ENCODE results near the gene TMEM255B.
"Not testable (repeated sequence)": the region's sequence is repeated elsewhere in the genome, so short reads cannot be mapped to it uniquely, and the experiment has no call there.

Gene TMEM255B

DNA sequence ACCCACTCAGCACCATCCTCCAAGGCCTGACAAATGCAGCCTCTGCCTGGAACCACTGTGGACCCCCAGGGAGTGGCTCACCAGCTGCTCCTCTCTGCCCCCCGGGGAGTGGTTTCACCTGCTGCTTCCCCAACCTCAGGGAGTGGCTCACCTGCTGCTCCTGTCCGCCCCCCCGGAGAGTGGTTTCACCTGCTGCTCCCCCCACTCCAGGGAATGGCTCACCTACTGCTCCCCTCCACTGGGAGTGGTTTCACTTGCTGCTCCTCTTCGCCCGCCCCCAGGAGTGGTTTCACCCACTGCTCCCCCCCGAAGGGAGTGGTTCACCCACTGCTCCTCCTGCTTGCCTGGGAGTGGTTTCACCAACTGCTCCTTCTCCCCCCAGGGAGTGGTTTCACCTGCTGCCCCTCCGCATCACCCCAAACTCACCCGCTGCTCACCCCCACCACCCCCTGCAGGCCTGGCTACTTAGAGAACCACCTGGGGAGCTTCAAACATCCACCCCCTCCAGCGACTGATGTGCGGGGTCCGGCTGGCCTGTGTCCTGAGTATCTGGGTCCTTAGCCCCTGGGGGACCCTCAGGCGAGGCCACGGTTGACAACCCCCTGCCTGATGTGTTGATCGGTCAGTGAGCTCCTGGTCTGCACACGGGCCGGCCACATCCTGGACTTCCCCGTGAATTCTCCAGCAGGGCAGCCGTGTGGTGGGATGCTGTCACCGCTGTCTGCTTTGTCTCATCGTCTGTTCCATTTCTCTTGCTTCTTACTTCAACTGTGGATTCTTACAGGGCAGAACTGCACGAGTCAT lies 14.6 kb upstream of the TMEM255B start:
- no peaks in the 10 kb centered on the region for H3K27me3 ChIP-seq (ENCODE audit: control insufficient read depth, insufficient read depth, low read length)
- no CpG with 5 or more reads among the region's 21 CpGs for WGBS (ENCODE audit: insufficient coverage, insufficient read length)

DNA sequence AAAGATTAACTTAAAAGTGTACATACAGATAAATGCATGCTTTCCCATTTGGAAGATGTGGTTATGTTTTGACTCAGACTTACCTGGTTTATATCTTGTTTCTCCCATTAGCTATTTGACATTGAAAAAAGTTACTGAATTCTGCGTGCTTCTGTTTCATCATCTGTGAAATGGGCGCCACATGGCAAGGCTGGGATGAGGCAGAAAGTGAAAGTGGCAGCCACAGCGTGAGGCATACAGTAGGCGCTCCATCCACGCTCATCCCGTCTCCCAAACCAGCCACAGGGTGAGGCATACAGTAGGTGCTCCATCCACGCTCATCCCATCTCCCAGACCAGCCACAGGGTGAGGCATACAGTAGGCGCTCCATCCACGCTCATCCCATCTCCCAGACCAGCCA lies 14.0 kb upstream of the TMEM255B start:
- no peak overlapping the region for H3K4me3 ChIP-seq (ENCODE audit: low read length)
- H3K27me3 ChIP-seq (ENCODE audit: control insufficient read depth, insufficient read depth, low read length) = no peaks in the 10 kb centered on the region
- WGBS (ENCODE audit: insufficient coverage, insufficient read length) = no CpG with 5 or more reads among the region's 9 CpGs
- H3K27ac ChIP-seq (ENCODE audit: low read length) = no peak overlapping the region
- H3K36me3 ChIP-seq (ENCODE audit: control insufficient read depth, insufficient read depth, low read length) = no peaks in the 10 kb centered on the region
- no peak for DNase-seq (ENCODE audit: low read depth, low spot score)
- no peaks in the 10 kb centered on the region for H3K9me3 ChIP-seq (ENCODE audit: control insufficient read depth, insufficient read depth, low read length)
- peaks cover 4% of the 10 kb centered on the region; the same call in 1 of the 2 replicates for H3K4me1 ChIP-seq (ENCODE audit: control insufficient read depth, insufficient read depth, low read length)

More for the DNA sequence above, 14.6 kb upstream of the TMEM255B start:
- no peak overlapping the region for H3K27ac ChIP-seq (ENCODE audit: low read length)
- H3K36me3 ChIP-seq (ENCODE audit: control insufficient read depth, insufficient read depth, low read length) = no peaks in the 10 kb centered on the region
- peaks cover 4% of the 10 kb centered on the region; the same call in 1 of the 2 replicates for H3K4me1 ChIP-seq (ENCODE audit: control insufficient read depth, insufficient read depth, low read length)
- H3K4me3 ChIP-seq (ENCODE audit: low read length) = no peak overlapping the region
- no peaks in the 10 kb centered on the region for H3K9me3 ChIP-seq (ENCODE audit: control insufficient read depth, insufficient read depth, low read length)
- no peak for DNase-seq (ENCODE audit: low read depth, low spot score)

DNA sequence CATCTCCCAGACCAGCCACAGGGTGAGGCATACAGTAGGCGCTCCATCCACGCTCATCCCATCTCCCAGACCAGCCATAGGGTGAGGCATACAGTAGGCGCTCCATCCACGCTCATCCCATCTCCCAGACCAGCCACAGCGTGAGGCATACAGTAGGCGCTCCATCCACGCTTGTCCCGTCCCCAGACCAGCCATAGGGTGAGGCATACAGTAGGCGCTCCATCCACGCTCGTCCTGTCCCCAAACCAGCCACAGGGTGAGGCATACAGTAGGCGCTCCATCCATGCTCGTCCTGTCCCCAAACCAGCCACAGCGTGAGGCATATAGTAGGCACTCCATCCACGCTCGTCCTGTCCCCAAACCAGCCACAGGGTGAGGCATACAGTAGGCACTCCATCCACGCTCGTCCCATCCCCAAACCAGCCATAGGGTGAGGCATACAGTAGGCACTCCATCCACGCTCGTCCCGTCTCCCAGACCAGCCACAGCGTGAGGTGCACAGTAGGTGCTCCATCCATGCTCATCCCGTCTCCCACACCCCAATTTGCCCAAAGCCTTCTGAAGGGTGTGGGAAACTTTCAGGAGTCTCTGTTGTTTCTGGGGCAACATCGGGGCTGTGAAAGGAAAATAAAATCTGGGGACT lies 13.4 kb upstream of the TMEM255B start:
- no CpG with 5 or more reads among the region's 24 CpGs for WGBS (ENCODE audit: insufficient coverage, insufficient read length)
- H3K4me1 ChIP-seq (ENCODE audit: control insufficient read depth, insufficient read depth, low read length); H3K9me3 ChIP-seq (ENCODE audit: control insufficient read depth, insufficient read depth, low read length); H3K36me3 ChIP-seq (ENCODE audit: control insufficient read depth, insufficient read depth, low read length); H3K4me3 ChIP-seq (ENCODE audit: low read length); DNase-seq (ENCODE audit: low read depth, low spot score); H3K27ac ChIP-seq (ENCODE audit: low read length); H3K27me3 ChIP-seq (ENCODE audit: control insufficient read depth, insufficient read depth, low read length): not testable (repeated sequence)

DNA sequence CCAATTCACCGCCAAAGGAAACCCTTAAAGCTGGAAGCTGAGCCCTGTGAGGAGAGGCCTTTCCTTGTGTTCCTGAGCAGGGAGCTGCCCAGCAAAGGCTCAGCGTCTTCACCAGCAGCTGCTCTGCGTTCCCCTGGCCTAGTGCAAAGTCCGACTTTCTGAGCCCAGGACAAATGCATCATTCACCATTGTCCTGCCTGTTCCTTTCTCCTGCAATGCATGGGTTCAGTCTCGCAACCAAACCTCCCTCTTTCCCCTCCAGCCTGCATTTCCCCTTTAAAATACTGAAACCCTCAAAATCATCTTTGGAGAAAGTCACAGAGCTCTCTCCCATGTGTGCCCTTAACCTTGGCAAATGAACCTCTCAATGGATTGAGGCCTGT lies 12.9 kb upstream of the TMEM255B start:
- no peaks in the 10 kb centered on the region for H3K9me3 ChIP-seq (ENCODE audit: control insufficient read depth, insufficient read depth, low read length)
- H3K4me3 ChIP-seq (ENCODE audit: low read length) = no peak overlapping the region
- no CpG with 5 or more reads among the region's 5 CpGs for WGBS (ENCODE audit: insufficient coverage, insufficient read length)
- H3K4me1 ChIP-seq (ENCODE audit: control insufficient read depth, insufficient read depth, low read length) = peaks cover 4% of the 10 kb centered on the region; the same call in 1 of the 2 replicates
- H3K36me3 ChIP-seq (ENCODE audit: control insufficient read depth, insufficient read depth, low read length) = no peaks in the 10 kb centered on the region
- H3K27me3 ChIP-seq (ENCODE audit: control insufficient read depth, insufficient read depth, low read length) = no peaks in the 10 kb centered on the region
- DNase-seq (ENCODE audit: low read depth, low spot score) = no peak
- no peak overlapping the region for H3K27ac ChIP-seq (ENCODE audit: low read length)

DNA sequence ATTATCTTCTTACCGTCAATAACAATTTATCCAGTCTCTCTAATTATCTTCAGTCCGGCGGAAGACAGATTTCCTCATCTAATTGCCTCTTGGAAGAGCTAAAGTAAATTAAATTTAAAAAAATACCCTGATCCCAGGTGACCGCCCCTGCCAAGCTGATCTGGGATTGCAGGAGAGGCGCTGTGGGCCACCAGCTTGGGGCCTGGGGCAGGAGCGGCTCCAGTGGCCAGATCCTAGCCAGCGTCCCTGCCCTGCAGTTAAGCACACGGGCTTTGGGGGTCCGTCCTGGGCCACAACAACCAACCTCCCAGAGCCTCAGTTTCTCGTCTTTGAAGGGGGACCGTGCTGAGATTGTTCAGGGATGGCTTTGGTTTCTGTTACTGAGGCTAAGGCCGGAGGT lies 12.4 kb upstream of the TMEM255B start:
- no peaks in the 10 kb centered on the region for H3K9me3 ChIP-seq (ENCODE audit: control insufficient read depth, insufficient read depth, low read length)
- no peak overlapping the region for H3K4me3 ChIP-seq (ENCODE audit: low read length)
- no peaks in the 10 kb centered on the region for H3K36me3 ChIP-seq (ENCODE audit: control insufficient read depth, insufficient read depth, low read length)
- no peak overlapping the region for H3K27ac ChIP-seq (ENCODE audit: low read length)
- WGBS (ENCODE audit: insufficient coverage, insufficient read length) = no CpG with 5 or more reads among the region's 12 CpGs
- peaks cover 4% of the 10 kb centered on the region; the same call in 1 of the 2 replicates for H3K4me1 ChIP-seq (ENCODE audit: control insufficient read depth, insufficient read depth, low read length)
- H3K27me3 ChIP-seq (ENCODE audit: control insufficient read depth, insufficient read depth, low read length) = no peaks in the 10 kb centered on the region
- no peak for DNase-seq (ENCODE audit: low read depth, low spot score)

DNA sequence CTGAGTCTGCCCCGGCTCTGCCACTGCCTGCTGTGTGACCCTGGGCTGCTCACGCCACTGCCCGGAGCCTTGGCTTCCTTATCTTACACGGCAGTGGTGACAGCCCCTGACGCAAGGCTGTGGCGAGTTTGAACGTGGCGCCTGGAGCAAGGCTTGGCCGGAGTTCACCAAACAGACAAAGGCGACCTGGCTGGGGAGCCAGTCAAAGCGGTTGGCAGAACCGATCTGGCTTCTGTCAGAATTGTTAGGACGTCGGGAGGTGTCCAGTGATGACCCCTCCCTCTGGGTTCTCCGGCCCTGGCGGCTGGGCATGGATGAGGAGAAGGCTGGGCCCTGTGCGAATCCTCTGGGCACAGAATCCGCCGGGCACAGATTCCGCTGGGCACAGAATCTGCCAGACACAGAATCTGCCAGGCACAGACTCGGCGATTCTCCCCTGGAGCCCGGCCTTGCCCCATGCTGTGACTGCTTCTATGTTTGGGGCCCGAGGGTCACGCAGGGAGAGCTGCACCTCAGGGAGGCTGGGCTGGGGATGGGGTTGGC lies 11.7 kb upstream of the TMEM255B start:
- Histone ChIP-seq H3K4me1 (ENCODE audit: control insufficient read depth, insufficient read depth, low read length) (no peaks in the 10 kb centered on the region), H3K27ac (ENCODE audit: low read length) (no peak overlapping the region), H3K4me3 (ENCODE audit: low read length) (no peak overlapping the region), H3K36me3 (ENCODE audit: control insufficient read depth, insufficient read depth, low read length) (no peaks in the 10 kb centered on the region), H3K27me3 (ENCODE audit: control insufficient read depth, insufficient read depth, low read length) (no peaks in the 10 kb centered on the region), H3K9me3 (ENCODE audit: control insufficient read depth, insufficient read depth, low read length) (no peaks in the 10 kb centered on the region)
- no CpG with 5 or more reads among the region's 25 CpGs for WGBS (ENCODE audit: insufficient coverage, insufficient read length)
- DNase-seq (ENCODE audit: low read depth, low spot score) = no peak

DNA sequence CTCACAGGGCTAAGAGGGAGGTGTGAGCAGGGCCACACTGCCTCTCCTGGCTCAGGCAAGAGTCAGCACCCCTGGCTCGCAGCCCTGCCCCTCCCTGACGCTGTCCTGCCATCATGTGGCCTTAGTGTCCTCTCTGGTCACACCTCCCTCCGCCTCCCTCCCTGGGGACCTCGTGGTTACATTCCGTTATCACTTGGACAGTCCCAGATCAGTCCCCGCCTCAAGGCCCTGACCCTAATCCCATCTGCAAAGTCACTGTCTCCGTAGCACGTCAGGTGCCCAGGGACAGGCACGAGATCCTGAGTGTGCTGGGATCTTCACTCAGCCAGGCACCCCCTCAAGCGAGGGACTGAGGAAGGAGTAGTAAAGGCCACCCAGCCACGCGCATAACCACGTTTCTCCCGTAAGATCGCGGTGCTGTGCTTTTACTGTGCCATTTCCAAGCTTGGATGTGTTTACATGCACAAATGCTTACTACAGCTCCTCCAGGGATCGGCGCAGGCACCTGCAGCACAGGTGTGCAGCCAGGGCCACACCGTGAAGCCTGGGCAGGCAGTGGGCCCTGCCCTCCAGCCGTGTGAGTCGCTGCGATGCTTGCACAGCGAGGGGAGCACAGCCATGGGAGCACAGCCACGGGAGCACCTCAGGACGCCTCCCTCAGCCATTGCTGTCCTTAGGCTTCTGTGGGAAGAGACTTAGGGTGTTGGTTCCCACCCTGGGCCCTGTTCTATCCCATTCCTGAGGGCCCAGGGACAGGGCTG lies 10.7 kb upstream of the TMEM255B start:
- no peaks in the 10 kb centered on the region for H3K9me3 ChIP-seq (ENCODE audit: control insufficient read depth, insufficient read depth, low read length)

DNA sequence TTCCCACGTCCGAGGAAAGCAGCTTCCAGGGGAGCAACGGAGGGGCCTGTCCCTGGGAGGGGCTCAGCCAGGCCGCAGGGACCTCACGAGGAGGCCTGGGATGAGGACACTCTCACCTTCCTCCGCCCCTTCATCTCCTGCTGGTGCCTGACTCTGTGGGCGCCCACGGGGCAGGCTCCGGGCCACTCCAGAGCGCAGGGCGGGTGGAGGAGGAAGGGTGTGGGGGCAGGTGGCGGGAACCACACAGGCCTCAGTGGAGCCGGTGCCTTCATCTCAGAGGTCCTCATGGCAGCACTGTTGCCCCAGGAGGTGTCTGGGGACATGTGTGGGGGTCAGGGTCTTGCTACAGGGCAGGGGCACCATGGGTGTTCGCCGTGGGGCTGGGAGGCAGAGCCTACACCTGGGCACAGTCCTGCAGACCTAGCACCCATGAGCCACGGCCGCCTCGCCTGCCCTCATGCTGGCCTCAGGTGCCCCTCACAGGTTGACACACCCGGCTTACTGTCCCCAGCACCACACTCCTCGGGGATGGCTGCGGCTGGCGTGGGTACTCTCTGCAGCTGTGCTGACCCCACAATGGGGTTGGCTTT lies 10.1 kb upstream of the TMEM255B start:
- no peaks in the 10 kb centered on the region for H3K4me1 ChIP-seq (ENCODE audit: control insufficient read depth, insufficient read depth, low read length)
- H3K4me3 ChIP-seq (ENCODE audit: low read length) = no peak overlapping the region
- no peaks in the 10 kb centered on the region for H3K36me3 ChIP-seq (ENCODE audit: control insufficient read depth, insufficient read depth, low read length)
- H3K9me3 ChIP-seq (ENCODE audit: control insufficient read depth, insufficient read depth, low read length) = no peaks in the 10 kb centered on the region
- no peak overlapping the region for H3K27ac ChIP-seq (ENCODE audit: low read length)
- DNase-seq (ENCODE audit: low read depth, low spot score) = no peak
- H3K27me3 ChIP-seq (ENCODE audit: control insufficient read depth, insufficient read depth, low read length) = no peaks in the 10 kb centered on the region
- WGBS (ENCODE audit: insufficient coverage, insufficient read length) = no CpG with 5 or more reads among the region's 22 CpGs

More for the DNA sequence above, 10.7 kb upstream of the TMEM255B start:
- no peak overlapping the region for H3K4me3 ChIP-seq (ENCODE audit: low read length)
- H3K27me3 ChIP-seq (ENCODE audit: control insufficient read depth, insufficient read depth, low read length) = no peaks in the 10 kb centered on the region
- no peak for DNase-seq (ENCODE audit: low read depth, low spot score)
- no CpG with 5 or more reads among the region's 25 CpGs for WGBS (ENCODE audit: insufficient coverage, insufficient read length)
- no peaks in the 10 kb centered on the region for H3K4me1 ChIP-seq (ENCODE audit: control insufficient read depth, insufficient read depth, low read length)
- H3K36me3 ChIP-seq (ENCODE audit: control insufficient read depth, insufficient read depth, low read length) = no peaks in the 10 kb centered on the region
- no peak overlapping the region for H3K27ac ChIP-seq (ENCODE audit: low read length)

DNA sequence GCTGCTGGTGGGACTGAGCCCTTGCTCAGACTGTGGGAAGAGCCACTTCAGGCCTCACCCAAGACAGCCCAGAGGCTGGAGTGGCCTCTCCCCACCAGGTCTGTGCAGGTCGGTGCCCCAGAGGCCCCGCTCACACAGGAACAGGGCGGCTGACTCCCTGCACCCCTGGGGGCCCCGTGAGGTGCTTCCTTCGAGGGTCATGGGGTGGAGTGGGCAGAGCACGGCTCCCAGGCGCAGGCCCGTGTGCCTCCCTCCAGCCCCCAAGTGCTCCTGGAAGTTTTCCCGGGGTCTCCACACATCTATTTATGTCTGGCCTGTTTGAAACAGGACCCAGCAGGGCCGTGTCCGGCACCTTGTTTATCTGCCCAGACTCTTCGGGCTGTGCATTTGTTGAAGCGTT lies 9.5 kb upstream of the TMEM255B start:
- WGBS (ENCODE audit: insufficient coverage, insufficient read length) = no CpG with 5 or more reads among the region's 13 CpGs

DNA sequence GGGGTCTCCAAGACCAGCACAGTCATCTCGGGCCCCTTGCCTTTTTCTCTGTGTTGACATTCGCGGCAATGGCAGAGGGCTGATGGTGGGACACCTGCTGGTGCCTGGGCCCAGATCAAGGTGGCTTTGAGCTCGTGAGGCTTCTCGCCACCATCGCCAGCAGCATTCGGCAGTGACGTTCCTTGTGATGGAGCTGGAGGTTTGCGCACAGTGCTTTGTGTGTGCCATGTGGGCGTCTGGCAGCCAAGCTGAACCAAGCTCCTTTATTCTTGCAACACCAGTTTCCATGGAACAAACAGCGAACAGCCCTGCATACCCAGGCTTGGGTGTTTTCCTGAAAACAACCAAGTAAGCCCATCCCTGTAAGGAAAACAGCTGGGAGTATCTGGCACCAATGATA lies 9.1 kb upstream of the TMEM255B start:
- Histone ChIP-seq H3K36me3 (ENCODE audit: control insufficient read depth, insufficient read depth, low read length) (no peaks in the 10 kb centered on the region), H3K27ac (ENCODE audit: low read length) (no peak overlapping the region), H3K9me3 (ENCODE audit: control insufficient read depth, insufficient read depth, low read length) (no peaks in the 10 kb centered on the region), H3K4me3 (ENCODE audit: low read length) (no peak overlapping the region), H3K4me1 (ENCODE audit: control insufficient read depth, insufficient read depth, low read length) (no peaks in the 10 kb centered on the region), H3K27me3 (ENCODE audit: control insufficient read depth, insufficient read depth, low read length) (no peaks in the 10 kb centered on the region)
- no CpG with 5 or more reads among the region's 11 CpGs for WGBS (ENCODE audit: insufficient coverage, insufficient read length)
- no peak for DNase-seq (ENCODE audit: low read depth, low spot score)

More for the DNA sequence above, 9.5 kb upstream of the TMEM255B start:
- H3K27me3 ChIP-seq (ENCODE audit: control insufficient read depth, insufficient read depth, low read length) = no peaks in the 10 kb centered on the region
- no peaks in the 10 kb centered on the region for H3K36me3 ChIP-seq (ENCODE audit: control insufficient read depth, insufficient read depth, low read length)
- H3K27ac ChIP-seq (ENCODE audit: low read length) = no peak overlapping the region
- H3K4me1 ChIP-seq (ENCODE audit: control insufficient read depth, insufficient read depth, low read length) = no peaks in the 10 kb centered on the region
- no peaks in the 10 kb centered on the region for H3K9me3 ChIP-seq (ENCODE audit: control insufficient read depth, insufficient read depth, low read length)
- DNase-seq (ENCODE audit: low read depth, low spot score) = no peak
- H3K4me3 ChIP-seq (ENCODE audit: low read length) = no peak overlapping the region
